Right atrium auricular region (tissue), 2 donors: ENCODE measurements around the gene CLCN6. TPM values are rescaled to one million over a fixed set of nuclear protein-coding genes. Genes with fewer than 3 reads are reported as not detected.

ENCODE experiments used
- DNase-seq: peaks from one replicate; pipeline ENCODE4 v3.0.0-alpha.2; 2019; ENCODE audit warnings: low spot score
- H3K27ac ChIP-seq, 2 donors: fragments of 200-600 bp; sonication (generic); 1 replicate in 1 of 2; 2 replicates in 1 of 2; pipeline ENCODE4 v1.5.1; 2016 to 2019
- H3K27me3 ChIP-seq, 2 donors: fragments of 200-600 bp; sonication (generic); one replicate each; pipeline versions ENCODE4 v1.5.1 to v1.6.0; 2017 to 2019
- H3K36me3 ChIP-seq: fragments of 200-600 bp; sonication (generic); one replicate; pipeline ENCODE4 v1.5.1; 2016
- H3K4me1 ChIP-seq, 2 donors: fragments of 200-600 bp; sonication (generic); one replicate each; pipeline versions ENCODE4 v1.5.1 to v1.6.0; 2017 to 2019
- H3K4me3 ChIP-seq, 2 donors: fragments of 200-600 bp; sonication (generic); 1 replicate in 1 of 2; 2 replicates in 1 of 2; pipeline ENCODE4 v1.5.1; 2017 to 2019; ENCODE audit warnings: mild to moderate bottlenecking in 1 of 2, moderate library complexity in 1 of 2
- H3K9me3 ChIP-seq, 2 donors: fragments of 200-600 bp; sonication (generic); one replicate each; pipeline ENCODE4 v1.5.1; 2019
- total RNA-seq, 2 donors: library from RNA; depleted of rRNA; stranded (reverse); fragments of >200 nt; gene quantifications; one replicate each; pipeline ENCODE4 v1.1.0, GENCODE V29; 2016
- TF ChIP-seq, protein P1 (sequence below), 2 donors: fragments of 200-600 bp; sonication (generic); IDR thresholded peaks; one replicate each; pipeline ENCODE4 v1.5.1; 2019; ENCODE audit warnings: antibody characterized with exemption in 2 of 2

The CLCN6 gene
- total RNA-seq, 2 donors from 2014 or later: 14.8 to 15.2 TPM

DNA sequence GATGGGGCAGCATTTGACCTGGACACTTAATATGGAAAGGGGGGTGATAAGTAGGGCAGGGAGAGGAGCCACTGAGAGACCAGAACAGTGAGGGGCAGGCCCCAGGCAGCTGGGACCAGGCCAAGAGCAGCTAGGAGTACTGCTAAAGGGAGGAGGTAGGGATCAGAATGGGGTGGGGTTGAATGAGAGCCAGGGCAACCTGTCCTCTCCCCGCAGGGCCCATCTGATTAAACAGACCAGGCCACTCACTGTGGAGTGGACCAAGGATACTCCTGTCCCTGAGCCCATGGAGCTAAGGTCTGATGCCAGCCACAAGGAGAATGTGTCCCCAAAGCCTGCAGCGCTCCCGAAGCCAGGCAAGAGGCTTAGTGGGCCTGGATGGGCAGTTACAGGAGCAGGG lies 41.9 kb upstream of the CLCN6 start:
- H3K9me3 ChIP-seq: no peaks in the 10 kb centered on the region
- TF ChIP-seq, protein P1, sequence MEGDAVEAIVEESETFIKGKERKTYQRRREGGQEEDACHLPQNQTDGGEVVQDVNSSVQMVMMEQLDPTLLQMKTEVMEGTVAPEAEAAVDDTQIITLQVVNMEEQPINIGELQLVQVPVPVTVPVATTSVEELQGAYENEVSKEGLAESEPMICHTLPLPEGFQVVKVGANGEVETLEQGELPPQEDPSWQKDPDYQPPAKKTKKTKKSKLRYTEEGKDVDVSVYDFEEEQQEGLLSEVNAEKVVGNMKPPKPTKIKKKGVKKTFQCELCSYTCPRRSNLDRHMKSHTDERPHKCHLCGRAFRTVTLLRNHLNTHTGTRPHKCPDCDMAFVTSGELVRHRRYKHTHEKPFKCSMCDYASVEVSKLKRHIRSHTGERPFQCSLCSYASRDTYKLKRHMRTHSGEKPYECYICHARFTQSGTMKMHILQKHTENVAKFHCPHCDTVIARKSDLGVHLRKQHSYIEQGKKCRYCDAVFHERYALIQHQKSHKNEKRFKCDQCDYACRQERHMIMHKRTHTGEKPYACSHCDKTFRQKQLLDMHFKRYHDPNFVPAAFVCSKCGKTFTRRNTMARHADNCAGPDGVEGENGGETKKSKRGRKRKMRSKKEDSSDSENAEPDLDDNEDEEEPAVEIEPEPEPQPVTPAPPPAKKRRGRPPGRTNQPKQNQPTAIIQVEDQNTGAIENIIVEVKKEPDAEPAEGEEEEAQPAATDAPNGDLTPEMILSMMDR (IDR thresholded peaks at IDR 0.05): no peak

DNA sequence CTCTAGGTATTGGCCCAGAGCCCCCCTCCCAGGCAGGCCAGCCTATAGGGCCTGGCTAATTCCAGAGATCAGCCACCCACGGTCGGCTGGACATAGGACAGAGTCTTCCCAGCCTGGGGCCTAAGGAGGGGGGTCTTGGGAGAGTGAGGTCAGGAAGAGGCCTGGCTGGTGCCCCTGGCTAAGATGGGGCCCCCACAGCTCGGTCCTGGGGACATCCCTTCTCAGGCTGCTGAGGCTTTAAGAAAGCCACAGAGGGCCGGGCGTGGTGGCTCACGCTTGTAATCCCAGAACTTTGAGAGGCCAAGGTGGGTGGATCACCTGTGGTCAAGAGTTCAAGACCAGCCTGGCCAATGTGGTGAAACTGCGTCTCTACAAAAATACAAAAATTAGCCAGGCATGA lies 41.5 kb upstream of the CLCN6 start:
- no peak for DNase-seq
- no peaks in the 10 kb centered on the region for H3K36me3 ChIP-seq
- H3K27me3 ChIP-seq: no peaks in the 10 kb centered on the region
- peaks cover 0 to 5% of the 10 kb centered on the region in 2 donors for H3K4me1 ChIP-seq
- TF ChIP-seq, protein P1 (IDR thresholded peaks at IDR 0.05): no peak
- H3K27ac ChIP-seq: no peak overlapping the region
- no peak overlapping the region for H3K4me3 ChIP-seq
- no peaks in the 10 kb centered on the region for H3K9me3 ChIP-seq

More for the DNA sequence above, 41.9 kb upstream of the CLCN6 start:
- peaks cover 0 to 5% of the 10 kb centered on the region in 2 donors for H3K4me1 ChIP-seq
- H3K27ac ChIP-seq: no peak overlapping the region
- no peak for DNase-seq
- no peaks in the 10 kb centered on the region for H3K27me3 ChIP-seq
- H3K4me3 ChIP-seq: no peak overlapping the region
- no peaks in the 10 kb centered on the region for H3K36me3 ChIP-seq

DNA sequence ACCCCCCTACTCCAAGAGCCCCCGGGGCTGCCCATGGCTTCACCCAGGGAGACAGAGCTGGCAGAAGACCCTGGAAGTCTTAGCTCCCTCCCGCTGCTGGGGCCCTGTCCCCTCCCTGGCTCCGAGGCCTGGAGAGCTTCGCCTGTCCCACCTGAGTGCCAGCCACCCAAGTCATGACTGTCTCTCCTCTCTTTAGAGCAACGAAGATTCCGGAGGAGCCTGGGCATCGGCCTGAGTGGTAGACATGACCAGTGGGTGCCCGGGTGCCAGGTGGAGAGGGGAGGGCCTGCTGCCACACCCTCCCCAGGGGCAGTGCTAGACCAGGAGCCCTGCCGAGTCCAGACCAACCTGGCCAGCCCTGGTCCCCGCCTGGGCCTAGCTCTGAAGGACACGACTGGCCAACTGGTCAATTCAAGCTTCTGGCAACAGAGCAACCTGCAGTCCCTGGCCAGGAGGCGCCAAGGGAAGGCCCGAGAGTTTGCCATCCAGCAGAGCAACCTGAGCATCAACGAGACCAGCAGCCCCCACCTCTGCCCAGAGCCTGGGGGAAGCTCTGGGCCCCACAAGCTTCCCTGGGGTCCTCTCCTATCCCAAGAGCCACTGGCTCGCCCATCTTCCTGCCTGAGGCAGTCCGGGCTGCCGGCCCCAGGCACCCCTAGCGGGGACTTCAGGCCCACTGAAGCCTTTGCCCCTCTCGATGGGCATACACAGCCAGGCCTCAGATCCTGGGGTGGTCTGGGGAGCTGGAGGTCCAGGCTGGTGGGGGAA lies 40.1 kb upstream of the CLCN6 start:
- H3K9me3 ChIP-seq: no peaks in the 10 kb centered on the region
- peaks cover 0 to 5% of the 10 kb centered on the region in 2 donors for H3K4me1 ChIP-seq
- H3K27me3 ChIP-seq: no peaks in the 10 kb centered on the region
- H3K36me3 ChIP-seq: no peaks in the 10 kb centered on the region
- TF ChIP-seq, protein P1 (IDR thresholded peaks at IDR 0.05): no peak
- DNase-seq: no peak
- no peak overlapping the region for H3K4me3 ChIP-seq
- no peak overlapping the region for H3K27ac ChIP-seq

DNA sequence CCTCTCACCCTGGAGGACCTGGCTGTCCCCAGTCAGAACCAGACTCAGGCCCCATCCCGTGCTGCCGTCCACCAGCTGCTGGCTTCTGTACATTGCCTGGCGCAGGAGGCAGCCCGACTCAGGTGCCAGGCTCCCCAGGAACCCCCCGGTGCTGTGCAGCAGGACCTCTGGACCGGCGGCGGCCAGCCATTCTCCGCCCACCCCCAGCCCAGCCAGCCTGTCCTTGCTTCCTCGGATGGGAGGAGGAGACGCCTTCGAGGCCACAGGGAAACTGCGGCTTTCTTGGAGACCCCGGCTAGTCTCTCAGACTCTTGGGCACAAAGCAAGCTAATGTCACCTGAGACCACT lies 39.6 kb upstream of the CLCN6 start:
- Histone ChIP-seq H3K27ac (no peak overlapping the region), H3K4me3 (no peak overlapping the region), H3K36me3 (no peaks in the 10 kb centered on the region), H3K27me3 (no peaks in the 10 kb centered on the region), H3K9me3 (no peaks in the 10 kb centered on the region), H3K4me1 (peaks cover 0 to 5% of the 10 kb centered on the region in 2 donors)
- TF ChIP-seq, protein P1 (IDR thresholded peaks at IDR 0.05): no peak
- DNase-seq: no peak

DNA sequence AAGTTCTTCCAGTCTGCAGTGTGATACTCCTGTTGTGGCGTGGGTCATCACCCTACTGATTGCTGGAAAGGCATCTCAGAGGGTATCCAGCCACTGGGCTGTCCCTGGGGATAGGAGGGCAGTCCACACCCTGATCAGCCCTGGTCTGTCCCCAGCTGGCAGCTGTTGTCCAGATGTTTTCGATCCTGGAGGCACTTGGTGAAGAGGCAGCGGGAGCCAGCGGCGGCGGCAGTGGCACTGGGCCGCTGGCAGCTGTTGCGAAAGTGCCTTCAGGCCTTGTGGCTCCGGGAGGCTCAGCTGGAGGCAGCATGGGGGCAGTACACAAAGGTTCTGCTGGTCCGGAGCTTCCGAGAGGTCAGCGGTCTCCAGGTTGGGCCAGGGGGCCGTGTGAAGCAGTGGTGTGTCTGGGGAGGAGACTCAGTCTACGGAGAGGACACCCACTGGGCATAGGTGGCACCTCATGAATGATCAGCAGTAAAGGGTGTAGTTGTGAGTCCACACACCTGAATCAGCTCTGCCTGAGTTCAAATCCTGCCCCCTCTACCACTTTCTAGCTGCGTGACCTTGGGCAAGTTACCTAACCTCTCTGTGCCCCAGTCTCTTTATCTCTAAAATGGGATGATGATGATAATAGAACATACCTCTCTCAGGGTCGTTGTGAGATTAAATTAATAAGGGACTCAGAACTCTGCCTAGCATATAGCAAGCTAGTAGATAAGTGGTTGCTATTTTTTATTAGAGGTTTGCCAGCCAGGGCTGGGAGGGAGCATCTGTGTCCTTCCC lies 37.9 kb upstream of the CLCN6 start:
- H3K4me1 ChIP-seq: no peaks in the 10 kb centered on the region
- DNase-seq: no peak
- H3K9me3 ChIP-seq: no peaks in the 10 kb centered on the region
- TF ChIP-seq, protein P1 (IDR thresholded peaks at IDR 0.05): no peak
- H3K27ac ChIP-seq: no peak overlapping the region
- H3K27me3 ChIP-seq: no peaks in the 10 kb centered on the region
- H3K36me3 ChIP-seq: no peaks in the 10 kb centered on the region
- H3K4me3 ChIP-seq: no peak overlapping the region
